Measurements from ENCODE around the gene LPIN3.

Gene LPIN3, protein sequence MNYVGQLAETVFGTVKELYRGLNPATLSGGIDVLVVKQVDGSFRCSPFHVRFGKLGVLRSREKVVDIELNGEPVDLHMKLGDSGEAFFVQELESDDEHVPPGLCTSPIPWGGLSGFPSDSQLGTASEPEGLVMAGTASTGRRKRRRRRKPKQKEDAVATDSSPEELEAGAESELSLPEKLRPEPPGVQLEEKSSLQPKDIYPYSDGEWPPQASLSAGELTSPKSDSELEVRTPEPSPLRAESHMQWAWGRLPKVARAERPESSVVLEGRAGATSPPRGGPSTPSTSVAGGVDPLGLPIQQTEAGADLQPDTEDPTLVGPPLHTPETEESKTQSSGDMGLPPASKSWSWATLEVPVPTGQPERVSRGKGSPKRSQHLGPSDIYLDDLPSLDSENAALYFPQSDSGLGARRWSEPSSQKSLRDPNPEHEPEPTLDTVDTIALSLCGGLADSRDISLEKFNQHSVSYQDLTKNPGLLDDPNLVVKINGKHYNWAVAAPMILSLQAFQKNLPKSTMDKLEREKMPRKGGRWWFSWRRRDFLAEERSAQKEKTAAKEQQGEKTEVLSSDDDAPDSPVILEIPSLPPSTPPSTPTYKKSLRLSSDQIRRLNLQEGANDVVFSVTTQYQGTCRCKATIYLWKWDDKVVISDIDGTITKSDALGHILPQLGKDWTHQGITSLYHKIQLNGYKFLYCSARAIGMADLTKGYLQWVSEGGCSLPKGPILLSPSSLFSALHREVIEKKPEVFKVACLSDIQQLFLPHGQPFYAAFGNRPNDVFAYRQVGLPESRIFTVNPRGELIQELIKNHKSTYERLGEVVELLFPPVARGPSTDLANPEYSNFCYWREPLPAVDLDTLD

DNA sequence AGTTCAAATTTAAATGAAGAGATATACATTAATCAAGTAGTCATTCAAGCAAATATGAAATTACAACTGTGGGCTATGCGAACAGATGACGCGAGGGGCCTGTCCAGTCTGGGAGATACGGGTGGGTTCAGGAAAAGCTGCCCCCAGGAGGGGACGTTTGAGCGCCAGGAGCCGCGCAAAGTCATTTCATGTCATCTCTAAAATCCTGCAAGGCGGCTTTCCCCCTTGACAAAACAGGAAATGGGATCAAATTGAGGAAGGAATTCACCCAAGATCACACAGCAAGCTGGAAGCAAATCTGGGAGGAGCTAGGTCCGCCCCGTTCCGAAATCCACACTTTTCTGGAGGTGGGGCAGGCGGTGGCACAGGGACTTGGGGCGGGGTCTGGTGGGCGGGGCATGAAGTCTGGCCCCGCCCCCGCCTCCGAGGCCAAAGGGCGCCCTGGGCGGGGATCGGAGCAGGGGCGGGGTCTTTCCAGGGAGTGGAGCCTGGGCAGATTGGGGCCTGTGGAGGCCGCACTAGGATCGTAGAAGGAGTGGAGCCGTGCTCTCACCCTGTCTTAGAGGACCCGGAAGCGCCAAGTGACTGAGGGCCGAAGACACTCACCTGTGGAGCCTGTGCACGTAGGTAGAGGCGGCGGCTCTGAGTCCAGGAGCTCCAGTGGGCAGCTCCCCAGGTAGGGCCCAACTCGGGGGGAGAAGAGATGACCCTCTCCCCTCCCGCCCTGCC lies at the start of gene LPIN3:
Gene LPIN3, plus strand, starts transcription at position 495 of the 729 bp plus-strand sequence. CDS start 4,983 bp downstream, outside the sequence.
- peak within 1 kb of the TSS; percentile 45 for H3K27ac ChIP-seq
- H3K9ac ChIP-seq: no peak within 1 kb of the TSS

GRCh38 chr20:41293269-41294037 lies 47.2 kb upstream of the LPIN3 start:
- Histone ChIP-seq H3K4me1 (peaks cover 17% of the 10 kb centered on the region), H3K9ac (no peak overlapping the region)

More for the DNA sequence above, at the start of gene LPIN3:
- Histone ChIP-seq H3K4me3 (ENCODE audit: low read depth, low read length) (peak within 1 kb of the TSS; percentile 46), H3K4me1 (peaks cover 6% of the 10 kb centered on the region), H3K9me3 (ENCODE audit: control insufficient read depth, low read length) (no peaks in the 10 kb centered on the region), H3K27me3 (ENCODE audit: control insufficient read depth, insufficient read depth, low read length) (no peaks in the 10 kb centered on the region), H2AFZ (peak within 1 kb of the TSS; percentile 80), H3K4me2 (ENCODE audit: low read length) (peak within 1 kb of the TSS; percentile 57), H3K79me2 (no peaks in the 10 kb centered on the region), H3K36me3 (ENCODE audit: control insufficient read depth, insufficient read depth, low read length) (no peaks in the 10 kb centered on the region)
- TF ChIP-seq CTCF (IDR thresholded peaks at IDR 0.05): peak; percentile 25

GRCh38 chr20:41299899-41300298 lies 40.7 kb upstream of the LPIN3 start:
- peak overlapping the region; percentile 61 for H3K27ac ChIP-seq
- H3K9ac ChIP-seq: no peak overlapping the region
- peak overlapping the region; percentile 18 for H3K4me2 ChIP-seq (ENCODE audit: low read length)
- H2AFZ ChIP-seq: no peak overlapping the region
- H3K9me3 ChIP-seq (ENCODE audit: control insufficient read depth, low read length): no peaks in the 10 kb centered on the region
- H3K79me2 ChIP-seq: peaks cover 31% of the 10 kb centered on the region
- TF ChIP-seq CTCF (IDR thresholded peaks at IDR 0.05): no peak
- no peaks in the 10 kb centered on the region for H3K36me3 ChIP-seq (ENCODE audit: control insufficient read depth, insufficient read depth, low read length)
- no peaks in the 10 kb centered on the region for H3K27me3 ChIP-seq (ENCODE audit: control insufficient read depth, insufficient read depth, low read length)
- H3K4me3 ChIP-seq (ENCODE audit: low read depth, low read length): no peak overlapping the region
- H3K4me1 ChIP-seq: peaks cover 20% of the 10 kb centered on the region

More at GRCh38 chr20:41293269-41294037, 47.2 kb upstream of the LPIN3 start:
- no peaks in the 10 kb centered on the region for H3K36me3 ChIP-seq (ENCODE audit: control insufficient read depth, insufficient read depth, low read length)
- H3K27ac ChIP-seq: no peak overlapping the region
- H2AFZ ChIP-seq: no peak overlapping the region
- peaks cover 25% of the 10 kb centered on the region for H3K79me2 ChIP-seq
- TF ChIP-seq CTCF (IDR thresholded peaks at IDR 0.05): no peak
- no peak overlapping the region for H3K4me3 ChIP-seq (ENCODE audit: low read depth, low read length)
- H3K4me2 ChIP-seq (ENCODE audit: low read length): peak overlapping the region; percentile 1
- no peaks in the 10 kb centered on the region for H3K9me3 ChIP-seq (ENCODE audit: control insufficient read depth, low read length)
- H3K27me3 ChIP-seq (ENCODE audit: control insufficient read depth, insufficient read depth, low read length): no peaks in the 10 kb centered on the region

DNA sequence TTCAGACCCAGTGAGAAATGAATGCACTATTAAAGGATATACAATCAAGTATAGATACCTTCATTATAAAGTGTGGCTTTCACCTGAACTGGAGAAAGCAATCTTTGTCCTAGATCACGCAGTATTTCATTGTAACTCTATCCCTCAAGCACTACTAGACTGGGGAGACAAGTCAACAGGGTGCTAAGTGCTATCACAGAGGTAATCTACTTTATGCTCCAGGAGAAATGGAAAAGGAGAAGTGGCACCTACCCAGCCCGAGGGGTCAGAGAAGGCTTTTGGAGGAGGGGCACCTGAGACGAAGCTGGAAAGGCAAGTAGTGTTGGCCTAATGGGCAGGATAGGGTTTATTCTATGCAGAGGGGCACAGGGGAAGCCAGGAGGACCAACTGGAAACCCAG lies 40.2 kb upstream of the LPIN3 start:
- Histone ChIP-seq H3K9ac (no peak overlapping the region), H3K36me3 (ENCODE audit: control insufficient read depth, insufficient read depth, low read length) (no peaks in the 10 kb centered on the region), H3K4me1 (peaks cover 20% of the 10 kb centered on the region), H3K27me3 (ENCODE audit: control insufficient read depth, insufficient read depth, low read length) (no peaks in the 10 kb centered on the region), H3K27ac (peak overlapping the region; percentile 61), H3K4me3 (ENCODE audit: low read depth, low read length) (no peak overlapping the region), H2AFZ (peak overlapping the region; percentile 21), H3K4me2 (ENCODE audit: low read length) (peak overlapping the region; percentile 39), H3K79me2 (peaks cover 36% of the 10 kb centered on the region), H3K9me3 (ENCODE audit: control insufficient read depth, low read length) (no peaks in the 10 kb centered on the region)
- TF ChIP-seq CTCF (IDR thresholded peaks at IDR 0.05): no peak

All from parathyroid adenoma (tissue), 2 donors.